H1 (cell line): ENCODE data around the gene TLCD3B. TPM values are rescaled to one million over a fixed set of nuclear protein-coding genes. Genes with fewer than 3 reads are reported as not detected.
A peak's percentile ranks its signal among the peaks of the same experiment; 100 is the strongest.

Experiments used
- CTCF ChIA-PET: fragments of 300-600 bp; sonication (Branson Sonifier 250); formaldehyde crosslinking; loops from one replicate; lab custom pipeline; 2021; ENCODE audit not compliant: partially characterized antibody; lab: Charles Lee
- POLR2A ChIA-PET: fragments of 300-600 bp; sonication (Branson Sonifier 250); formaldehyde crosslinking; loops from one replicate; lab custom pipeline; 2021; ENCODE audit warnings: inconsistent platforms; ENCODE audit not compliant: partially characterized antibody; lab: Charles Lee
- DNase-seq, 2 experiments: peaks; one replicate each; pipeline versions ENCODE4 v3.0.0 to v3.0.0-alpha.2; 2010 to 2022; ENCODE audit warnings: low spot score in 2 of 2, low read depth in 1 of 2, mixed read lengths in 1 of 2
- FAIRE-seq: peaks from 2 replicates; lab custom pipeline; 2011; peaks lifted over from hg19 to GRCh38; lab: Jason Lieb, UNC
- H2AFZ ChIP-seq: 2 replicates; pipeline ENCODE4 v1.8.1; 2012; ENCODE audit warnings: low read length, inconsistent platforms
- H2AK5ac ChIP-seq: 2 replicates; pipeline ENCODE4 v1.6.1; 2013; ENCODE audit warnings: low read depth, low read length
- H2BK120ac ChIP-seq: replicated peaks from 2 replicates; pipeline ENCODE3; 2013; ENCODE audit warnings: low read depth, low read length, inconsistent platforms
- H2BK12ac ChIP-seq: 2 replicates; pipeline ENCODE4 v1.6.1; 2013; ENCODE audit warnings: low read depth, low read length
- H2BK15ac ChIP-seq: 2 replicates; pipeline ENCODE4 v1.6.1; 2013; ENCODE audit warnings: low read length
- H2BK20ac ChIP-seq: 2 replicates; pipeline ENCODE4 v1.6.1; 2013; ENCODE audit warnings: low read length
- H2BK5ac ChIP-seq: 2 replicates; pipeline ENCODE4 v1.6.1; 2013; ENCODE audit warnings: low read depth, low read length
- H3K14ac ChIP-seq: 2 replicates; pipeline ENCODE4 v1.6.1; 2013; ENCODE audit warnings: inconsistent platforms; ENCODE audit not compliant: insufficient read length
- H3K18ac ChIP-seq: 2 replicates; pipeline ENCODE4 v1.6.1; 2013; ENCODE audit warnings: low read length; ENCODE audit errors: extremely low read depth
- H3K23ac ChIP-seq: 2 replicates; pipeline ENCODE4 v1.6.1; 2013; ENCODE audit warnings: inconsistent platforms; ENCODE audit not compliant: insufficient read length
- H3K23me2 ChIP-seq: 2 replicates; pipeline ENCODE4 v1.6.1; 2013; ENCODE audit warnings: low read depth, low read length
- H3K27ac ChIP-seq: 2 replicates; pipeline ENCODE4 v1.6.1; 2011; ENCODE audit warnings: low read depth, low read length, inconsistent platforms
- H3K27me3 ChIP-seq, 4 experiments: replicated peaks in 1 of 4; 1 replicate in 1 of 4; 2 replicates in 3 of 4; pipeline versions ENCODE4 v1.6.1 to v1.8.1; 2011 to 2013; ENCODE audit warnings: low read length in 3 of 4, mild to moderate bottlenecking in 3 of 4, inconsistent platforms in 2 of 4, mixed read lengths in 2 of 4, moderate library complexity in 1 of 4; ENCODE audit not compliant: control insufficient read depth in 3 of 4, insufficient read depth in 3 of 4; ENCODE audit errors: extremely low read depth in 1 of 4
- H3K36me3 ChIP-seq, 4 experiments: 2 replicates each; pipeline versions ENCODE4 v1.6.1 to v1.8.1; 2011 to 2013; ENCODE audit warnings: mild to moderate bottlenecking in 4 of 4, low read length in 3 of 4, moderate library complexity in 2 of 4, control low read depth in 1 of 4, inconsistent platforms in 1 of 4; ENCODE audit not compliant: insufficient read depth in 4 of 4, control insufficient read depth in 2 of 4
- H3K4ac ChIP-seq: replicated peaks from 2 replicates; pipeline ENCODE3; 2013; ENCODE audit warnings: low read length, low read depth, mixed read lengths, inconsistent platforms; ENCODE audit not compliant: insufficient read length
- H3K4me1 ChIP-seq, 4 experiments: replicated peaks in 1 of 4; 1 replicate in 1 of 4; 2 replicates in 3 of 4; pipeline versions ENCODE4 v1.6.1 to v1.8.1; 2011 to 2013; ENCODE audit warnings: low read length in 3 of 4, inconsistent platforms in 2 of 4, mixed read lengths in 1 of 4; ENCODE audit not compliant: insufficient read depth in 4 of 4, control insufficient read depth in 3 of 4
- H3K4me2 ChIP-seq, 2 experiments: 2 replicates each; pipeline versions ENCODE4 v1.6.1 to v1.8.1; 2011 to 2013; ENCODE audit warnings: low read depth in 2 of 2, low read length in 2 of 2, control low read depth in 1 of 2, inconsistent platforms in 1 of 2, mild to moderate bottlenecking in 1 of 2; ENCODE audit not compliant: insufficient read depth in 1 of 2
- H3K4me3 ChIP-seq, 4 experiments: fragments of 200-600, 300-600 bp in 1 of 4; sonication (generic), shearing (Covaris generic), sonication (Bioruptor Twin) in 1 of 4; 2 replicates each; pipeline versions ENCODE4 v1.5.1 to v1.8.1; 2011 to 2016; ENCODE audit warnings: low read length in 4 of 4, low read depth in 3 of 4, control low read depth in 2 of 4, inconsistent platforms in 2 of 4, mild to moderate bottlenecking in 2 of 4, mixed read lengths in 1 of 4, moderate library complexity in 1 of 4; ENCODE audit not compliant: insufficient read depth in 2 of 4; ENCODE audit errors: extremely low read depth in 1 of 4
- H3K56ac ChIP-seq: replicated peaks from 2 replicates; pipeline ENCODE3; 2013; ENCODE audit warnings: low read depth, mild to moderate bottlenecking, mixed read lengths, low read length, inconsistent platforms; ENCODE audit not compliant: insufficient read length
- H3K79me1 ChIP-seq: 2 replicates; pipeline ENCODE4 v1.6.1; 2013; ENCODE audit warnings: low read depth, low read length, control low read depth
- H3K79me2 ChIP-seq, 2 experiments: 2 replicates each; pipeline versions ENCODE4 v1.6.1 to v1.8.1; 2012 to 2013; ENCODE audit warnings: low read length in 2 of 2, mild to moderate bottlenecking in 2 of 2, inconsistent platforms in 1 of 2; ENCODE audit not compliant: insufficient read depth in 2 of 2, control insufficient read depth in 1 of 2
- H3K9ac ChIP-seq, 4 experiments: replicated peaks in 1 of 4; 1 replicate in 1 of 4; 2 replicates in 3 of 4; pipeline versions ENCODE4 v1.6.1 to v1.8.1; 2011 to 2013; ENCODE audit warnings: low read depth in 3 of 4, low read length in 3 of 4, control low read depth in 2 of 4, mild to moderate bottlenecking in 2 of 4, moderate library complexity in 2 of 4, inconsistent platforms in 1 of 4; ENCODE audit errors: extremely low read depth in 1 of 4
- H3K9me3 ChIP-seq, 2 experiments: 2 replicates each; pipeline versions ENCODE4 v1.6.1 to v1.8.1; 2012 to 2013; ENCODE audit warnings: mild to moderate bottlenecking in 2 of 2, moderate library complexity in 2 of 2, control low read depth in 1 of 2, inconsistent platforms in 1 of 2, low read depth in 1 of 2, low read length in 1 of 2, mixed read lengths in 1 of 2; ENCODE audit not compliant: insufficient read depth in 2 of 2
- H4K20me1 ChIP-seq, 2 experiments: replicated peaks in 1 of 2; 2 replicates each; pipeline versions ENCODE3 to v1.8.1; 2011 to 2013; ENCODE audit warnings: inconsistent platforms in 2 of 2, low read length in 2 of 2, mild to moderate bottlenecking in 1 of 2; ENCODE audit not compliant: insufficient read depth in 2 of 2, control insufficient read depth in 1 of 2
- H4K5ac ChIP-seq: 2 replicates; pipeline ENCODE4 v1.6.1; 2013; ENCODE audit warnings: low read length, low read depth, mixed read lengths, inconsistent platforms; ENCODE audit not compliant: insufficient read length
- H4K8ac ChIP-seq: 2 replicates; pipeline ENCODE4 v1.8.0; 2013; ENCODE audit warnings: mild to moderate bottlenecking, moderate library complexity, low read length, inconsistent platforms; ENCODE audit not compliant: insufficient read depth; ENCODE audit errors: extremely low read depth
- H4K91ac ChIP-seq: replicated peaks from 2 replicates; pipeline ENCODE3; 2013; ENCODE audit warnings: low read length, mixed read lengths, inconsistent platforms; ENCODE audit not compliant: insufficient read length
- BRCA1 ChIP-seq: IDR thresholded peaks from 2 replicates; pipeline ENCODE4 v1.6.1; 2012; ENCODE audit warnings: low read depth, low read length, improper control_type of control experiment
- CBX5 ChIP-seq: fragments of 300-800, 300-1000 bp; sonication (generic); IDR thresholded peaks from 2 replicates; pipeline ENCODE4 v1.7.1; 2016; ENCODE audit warnings: antibody characterized with exemption, low read length, low read depth
- JUN ChIP-seq: IDR thresholded peaks from 2 replicates; pipeline ENCODE4 v1.6.1; 2011; ENCODE audit warnings: low read depth, mild to moderate bottlenecking, improper control_type of control experiment, low read length
- NRF1 ChIP-seq: IDR thresholded peaks from 2 replicates; pipeline ENCODE4 v1.6.1; 2011; ENCODE audit warnings: mild to moderate bottlenecking, low read depth, low read length, improper control_type of control experiment
- PHF8 ChIP-seq: fragments of 200-600 bp; sonication (generic); conservative IDR thresholded peaks from 2 replicates; pipeline ENCODE4 v1.7.1; 2012; ENCODE audit warnings: low read depth, mild to moderate bottlenecking, inconsistent platforms, low read length, moderate library complexity
- POLR2A ChIP-seq, 2 experiments: IDR thresholded peaks; 1 replicate in 1 of 2; 2 replicates in 1 of 2; pipeline ENCODE4 v1.6.1; 2011; ENCODE audit warnings: low read depth in 2 of 2, low read length in 2 of 2, mild to moderate bottlenecking in 2 of 2; ENCODE audit errors: control extremely low read depth in 1 of 2
- POU5F1 ChIP-seq: IDR thresholded peaks from 2 replicates; pipeline ENCODE4 v1.6.1; 2011; ENCODE audit warnings: low read depth, mild to moderate bottlenecking, low read length, moderate library complexity
- RAD21 ChIP-seq, 2 experiments: IDR thresholded peaks in 1 of 2; conservative IDR thresholded peaks in 1 of 2; 2 replicates each; pipeline ENCODE4 v1.6.1; 2011; ENCODE audit warnings: low read depth in 2 of 2, low read length in 2 of 2, improper control_type of control experiment in 1 of 2, inconsistent platforms in 1 of 2, mild to moderate bottlenecking in 1 of 2, moderate library complexity in 1 of 2
- RFX5 ChIP-seq: IDR thresholded peaks from 2 replicates; pipeline ENCODE4 v1.6.1; 2011; ENCODE audit warnings: low read depth, low read length, improper control_type of control experiment, borderline replicate concordance
- SAP30 ChIP-seq: fragments of 300-600 bp; sonication (generic); IDR thresholded peaks from 2 replicates; pipeline ENCODE4 v1.7.1; 2012; ENCODE audit warnings: low read length, moderate library complexity, mild to moderate bottlenecking, inconsistent platforms; ENCODE audit not compliant: insufficient read depth, insufficient replicate concordance
- TEAD4 ChIP-seq: IDR thresholded peaks from 2 replicates; pipeline ENCODE4 v1.6.1; 2012; ENCODE audit warnings: low read depth, low read length, inconsistent platforms, mixed read lengths
- WGBS, 2 experiments: shearing (Covaris generic) in 1 of 2; methylation state at CpG; one replicate each; pipeline versions ENCODE4 v1.1.6 to v1.1.7; 2013 to 2015; ENCODE audit warnings: low lambda C conversion rate in 2 of 2, mixed read lengths in 2 of 2, inconsistent platforms in 1 of 2, low coverage in 1 of 2, missing lambda C conversion rate in 1 of 2; ENCODE audit not compliant: insufficient replicate concordance in 2 of 2, insufficient coverage in 1 of 2, insufficient read length in 1 of 2; ENCODE audit errors: extremely low coverage in 1 of 2, missing lambda C conversion rate in 1 of 2; 5-methylcytosine and 5-hydroxymethylcytosine counted together
- polyA plus RNA-seq, 7 experiments: library from polyadenylated mRNA; depleted of rRNA in 3 of 7; stranded (reverse) in 5 of 7; unstranded in 2 of 7; fragments of >200 nt in 5 of 7; fragments of 200-250 nt in 2 of 7; gene quantifications; 1 replicate in 5 of 7; 2 replicates in 1 of 7; 4 replicates in 1 of 7; pipeline versions ENCODE4 v1.2.1 to v1.2.3, GENCODE V29; 2011 to 2013; ENCODE audit warnings: missing spikeins in 2 of 7, mixed read lengths in 2 of 7
- total RNA-seq: library from RNA; stranded (reverse); fragmentation: NEBNext Ultra II Directional; extraction: Animal tissue kit (Norgen Biotek cat#: 25700); gene quantifications from 2 replicates; pipeline ENCODE4 v1.2.1, GENCODE V29; 2021

The TLCD3B gene
- total and polyA plus RNA-seq, 2 of the 8 experiments (the other 6 are each of a cell fraction or from before 2014, with no cell fraction given): 15.2 to 26.9 TPM

DNA sequence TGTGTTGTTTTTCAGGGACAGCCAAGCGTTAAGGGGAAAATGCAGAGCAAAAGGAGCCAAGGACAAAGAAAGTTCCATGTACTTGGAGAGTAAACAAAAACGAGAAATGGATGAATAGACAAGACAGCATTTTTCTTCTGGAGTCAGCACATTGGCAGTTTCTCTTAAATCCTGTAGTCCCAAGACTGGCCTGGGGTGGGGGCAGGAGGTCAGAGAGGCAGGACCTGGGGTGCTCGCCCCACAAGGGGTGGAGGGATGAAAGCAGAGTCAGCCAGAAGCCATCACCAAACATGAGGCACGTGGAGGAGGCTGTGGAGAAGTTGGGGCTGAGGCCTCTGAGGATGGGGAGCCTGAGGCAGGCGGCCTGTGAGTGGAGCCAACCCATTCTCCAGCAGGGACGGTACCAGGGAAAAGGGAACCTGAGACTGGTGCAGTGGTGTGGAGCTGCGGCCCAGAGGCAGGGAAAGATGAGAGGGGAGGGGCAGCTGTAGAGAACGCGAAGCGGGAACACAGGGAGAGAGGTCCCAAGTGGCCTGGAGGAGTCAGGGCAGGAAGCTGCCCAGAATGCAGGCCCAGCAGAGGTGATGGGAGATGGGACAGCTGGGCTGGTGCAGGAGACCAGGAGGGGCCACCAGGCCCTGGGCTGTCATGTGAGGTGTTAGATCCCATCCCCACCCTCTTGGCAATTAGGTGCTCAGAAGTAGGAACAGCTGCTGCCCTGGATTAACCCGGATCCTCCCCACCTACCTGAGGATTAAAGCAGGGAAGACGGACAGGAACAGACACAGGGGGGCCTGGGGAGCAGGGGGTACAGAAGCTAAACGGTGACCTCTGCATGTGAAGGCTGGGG is 3.3 kb downstream of the TLCD3B start:
- Histone ChIP-seq H3K9ac (no peak overlapping the region), H3K14ac (no peak overlapping the region), H3K4me3 (no peak overlapping the region), H3K79me1 (peaks cover 5% of the 10 kb centered on the region; the same call in 1 of the 2 replicates), H3K79me2 (no peaks in the 10 kb centered on the region), H2AK5ac (no peak overlapping the region), H3K9me3 (no peaks in the 10 kb centered on the region), H2BK15ac (no peak overlapping the region), H3K4me2 (peak overlapping the region in 1 of 2 experiments; percentile 84; a peak in 2 of 4 replicates), H4K20me1 (peaks cover 12 to 16% of the 10 kb centered on the region in 2 experiments), H2BK120ac (no peak overlapping the region), H3K56ac (no peak overlapping the region), H4K91ac (no peak overlapping the region), H4K5ac (no peak overlapping the region), H3K27me3 (peaks cover 0 to 3% (median 1%) of the 10 kb centered on the region in 4 experiments; a peak in 2 of 7 replicates), H2BK20ac (no peak overlapping the region), H3K23ac (no peak overlapping the region), H3K4ac (no peak overlapping the region), H3K4me1 (peaks cover 0 to 26% (median 19%) of the 10 kb centered on the region in 4 experiments; a peak in 6 of 7 replicates), H3K18ac (no peak overlapping the region), H2BK5ac (no peak overlapping the region), H2AFZ (no peak overlapping the region), H2BK12ac (no peak overlapping the region), H3K23me2 (peaks cover 10% of the 10 kb centered on the region; the same call in 1 of the 2 replicates), H3K36me3 (peaks cover 0 to 7% (median under 1%) of the 10 kb centered on the region in 4 experiments; a peak in 2 of 8 replicates), H4K8ac (no peak overlapping the region), H3K27ac (no peak overlapping the region)
- CTCF ChIA-PET: interaction anchor here (0.5 to 1.2 kb wide), 6 partner anchors 8 to 193 kb away, joined by 3 to 5 read pairs (median 3); a partner anchor contains a TSS
- POLR2A ChIA-PET: interaction anchor here (0.8 to 1.4 kb wide), 7 partner anchors 18 to 220 kb away, joined by 3 to 4 read pairs (median 3); partner anchors contain the start of genes ALDOA, PAGR1 and TBX6
- 81% methylated on average over 13 of the region's 13 CpGs; no CpG with 5 or more reads in 1 of the 2 experiments for WGBS, 2 experiments
- no peak for DNase-seq
- TF ChIP-seq SAP30 (no peak), CBX5 (no peak), POLR2A (IDR thresholded peaks at IDR 0.05; ENCODE audit: control extremely low read depth in 1 of 2, low read depth in 2 of 2, low read length in 2 of 2) (no peak), POU5F1 (no peak), JUN (no peak), RAD21 (IDR thresholded peaks at IDR 0.05 in 1 of 2, conservative IDR thresholded peaks at IDR 0.05 in 1 of 2; ENCODE audit: low read depth in 2 of 2, low read length in 2 of 2) (no peak), NRF1 (no peak), BRCA1 (no peak), RFX5 (no peak), PHF8 (no peak), TEAD4 (no peak)
- FAIRE-seq: no peak
